Esophagus (tissue), 2 donors: ENCODE results near the gene GZMH. TPM values are rescaled to one million over a fixed set of nuclear protein-coding genes. Genes with fewer than 3 reads are reported as not detected.
"Not testable (repeated sequence)": the region's sequence is repeated elsewhere in the genome, so short reads cannot be mapped to it uniquely, and the experiment has no call there.

Experiments used
- H3K27ac ChIP-seq, 2 donors: one replicate each; pipeline ENCODE4 v1.5.1; 2013; ENCODE audit warnings: low read depth in 2 of 2, mild to moderate bottlenecking in 2 of 2, inconsistent platforms in 1 of 2, low read length in 1 of 2, moderate library complexity in 1 of 2
- H3K27me3 ChIP-seq, 2 donors: one replicate each; pipeline ENCODE4 v1.6.1; 2013; ENCODE audit warnings: low read length in 2 of 2, control low read depth in 1 of 2, mild to moderate bottlenecking in 1 of 2; ENCODE audit not compliant: insufficient read depth in 2 of 2, control insufficient read depth in 1 of 2
- H3K36me3 ChIP-seq, 2 donors: one replicate each; pipeline ENCODE4 v1.6.1; 2013; ENCODE audit warnings: low read length in 1 of 2; ENCODE audit not compliant: control insufficient read depth in 2 of 2, insufficient read depth in 2 of 2
- H3K4me1 ChIP-seq, 2 donors: one replicate each; pipeline ENCODE4 v1.6.1; 2013; ENCODE audit warnings: low read length in 1 of 2; ENCODE audit not compliant: control insufficient read depth in 2 of 2, insufficient read depth in 2 of 2
- H3K4me3 ChIP-seq, 2 donors: one replicate each; pipeline ENCODE4 v1.5.1; 2013; ENCODE audit warnings: low read length in 2 of 2, mild to moderate bottlenecking in 2 of 2, low read depth in 1 of 2, moderate library complexity in 1 of 2
- H3K9me3 ChIP-seq, 2 donors: one replicate each; pipeline ENCODE4 v1.6.1; 2013; ENCODE audit warnings: mild to moderate bottlenecking in 2 of 2, low read depth in 1 of 2, low read length in 1 of 2, moderate library complexity in 1 of 2; ENCODE audit not compliant: control insufficient read depth in 2 of 2, insufficient read depth in 1 of 2
- WGBS, 2 donors: extraction: QIAGEN DNeasy Blood & Tissue Kit; methylation state at CpG; one replicate each; pipeline ENCODE4 v1.1.7; 2013; 5-methylcytosine and 5-hydroxymethylcytosine counted together
- polyA plus RNA-seq, 2 donors: library from polyadenylated mRNA; stranded (reverse); fragments of 200-250 nt; gene quantifications; one replicate each; pipeline ENCODE4 v1.2.3, GENCODE V29; 2013
- donor health status: healthy with polysubstance abuse.
- donor health status: Bipolar disorder and iron deficiency.

The GZMH gene
- polyA plus RNA-seq, 2 donors = 1.2 to 1.9 TPM

DNA sequence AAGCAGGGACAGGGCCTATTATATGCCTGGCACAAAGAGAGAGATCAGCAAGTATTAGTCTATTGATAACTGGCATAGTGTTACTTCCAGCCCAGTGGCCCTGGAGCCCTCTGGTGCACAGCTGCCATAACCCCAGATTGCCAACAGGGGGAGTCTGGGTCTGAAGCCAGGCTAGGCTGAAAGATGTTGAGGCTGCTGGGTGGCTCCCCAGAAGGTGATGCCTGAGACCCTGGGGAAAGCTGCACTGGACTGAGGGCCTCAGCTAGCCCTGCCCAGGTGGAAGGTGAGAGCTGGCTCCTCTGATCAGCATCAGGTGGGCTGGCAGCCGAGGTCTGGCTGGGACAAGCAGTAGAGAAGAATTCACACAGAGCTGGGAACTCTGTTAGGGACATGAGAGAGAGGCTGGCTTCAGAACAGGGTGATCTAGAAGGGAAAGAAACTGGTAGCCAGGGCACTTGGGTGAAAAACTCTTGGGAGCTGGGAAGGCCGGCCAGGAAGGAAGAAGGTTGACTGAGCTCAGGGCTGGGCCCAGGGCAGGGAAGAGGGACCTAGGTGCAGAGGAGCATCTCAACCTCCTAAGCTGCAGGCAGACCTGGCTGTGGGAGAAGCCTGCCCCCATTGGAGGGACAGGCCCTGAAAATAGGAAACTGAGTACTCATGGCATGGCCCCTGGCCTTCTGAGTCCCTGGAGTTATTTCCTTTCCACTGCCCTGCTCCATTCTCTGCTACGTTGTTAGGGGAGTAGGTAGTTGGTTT is 3.9 kb downstream of the GZMH start:
- Histone ChIP-seq H3K27me3 (no peaks in the 10 kb centered on the region), H3K9me3 (peaks cover 1 to 2% of the 10 kb centered on the region in 2 donors), H3K4me1 (no peaks in the 10 kb centered on the region), H3K36me3 (no peaks in the 10 kb centered on the region), H3K4me3 (no peak overlapping the region), H3K27ac (no peak overlapping the region)
- WGBS, 2 donors = 61 to 69% methylated on average over 3 of the region's 3 CpGs

DNA sequence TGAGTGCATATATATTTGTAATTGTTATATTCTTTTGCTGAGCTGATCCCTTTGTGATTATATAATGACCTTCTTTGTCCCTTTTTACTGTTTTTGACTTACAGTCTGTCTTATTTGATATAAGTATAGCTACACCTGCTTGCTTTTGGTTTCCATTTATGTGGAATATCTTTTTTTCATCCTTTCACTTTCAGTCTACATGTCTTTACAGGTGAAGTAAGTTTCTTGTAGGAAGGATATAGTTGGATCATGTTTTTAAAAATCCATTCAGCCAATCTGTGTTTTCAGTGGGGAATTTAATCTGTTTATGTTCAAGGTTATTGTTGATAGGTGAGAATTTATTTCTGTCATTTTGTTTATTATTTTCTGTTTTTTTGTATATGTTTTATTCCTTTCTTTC is 12.1 kb downstream of the GZMH start:
- peaks cover 7 to 13% of the 10 kb centered on the region in 2 donors for H3K9me3 ChIP-seq
- no peaks in the 10 kb centered on the region for H3K36me3 ChIP-seq

DNA sequence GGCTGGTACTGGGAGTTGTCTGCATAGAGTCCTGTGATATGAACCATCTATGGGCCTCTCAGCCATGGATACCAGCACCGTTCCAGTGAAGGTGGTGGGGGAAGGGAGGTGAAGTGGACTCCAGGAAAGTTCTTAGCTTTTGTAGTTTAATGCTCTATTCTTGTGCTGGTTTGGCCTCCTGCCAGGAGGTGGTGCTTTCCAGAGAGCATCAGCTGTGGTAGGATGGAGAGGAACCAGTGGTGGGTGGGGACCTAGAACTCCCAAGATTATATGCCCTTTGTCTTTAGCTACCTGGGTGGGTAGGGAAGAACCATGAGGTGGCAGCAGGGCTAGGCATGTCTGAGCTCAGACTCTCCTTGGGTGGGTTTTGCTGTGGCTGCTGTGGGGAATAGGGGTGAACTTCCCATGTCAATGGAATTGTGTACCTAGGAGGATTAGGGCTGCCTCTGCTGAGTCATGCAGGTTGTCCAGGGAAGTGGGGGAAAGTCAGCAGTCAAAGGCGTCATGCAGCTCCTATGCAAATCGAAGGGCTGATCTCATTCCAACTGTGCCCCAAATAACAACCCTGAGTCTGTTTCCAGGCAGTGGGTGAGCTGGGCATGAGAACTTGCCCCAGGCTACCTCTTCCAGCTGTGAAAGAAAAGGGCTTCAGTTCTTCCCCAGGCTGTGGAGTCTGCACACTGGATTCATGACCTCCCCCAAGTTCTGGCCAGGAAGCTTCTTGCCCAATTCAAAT is 14.2 kb downstream of the GZMH start:
- H3K4me1 ChIP-seq = peaks cover 0 to 3% of the 10 kb centered on the region in 2 donors
- H3K27me3 ChIP-seq = no peaks in the 10 kb centered on the region
- 44 to 66% methylated on average over 3 of the region's 3 CpGs for WGBS, 2 donors
- H3K36me3 ChIP-seq = no peaks in the 10 kb centered on the region
- no peak overlapping the region for H3K4me3 ChIP-seq
- H3K9me3 ChIP-seq = peaks cover 4 to 10% of the 10 kb centered on the region in 2 donors
- H3K27ac ChIP-seq = no peak overlapping the region

More for the DNA sequence above, 12.1 kb downstream of the GZMH start:
- Histone ChIP-seq H3K27me3 (no peaks in the 10 kb centered on the region), H3K4me3 (no peak overlapping the region), H3K27ac (no peak overlapping the region), H3K4me1 (peaks cover 0 to 3% of the 10 kb centered on the region in 2 donors)

DNA sequence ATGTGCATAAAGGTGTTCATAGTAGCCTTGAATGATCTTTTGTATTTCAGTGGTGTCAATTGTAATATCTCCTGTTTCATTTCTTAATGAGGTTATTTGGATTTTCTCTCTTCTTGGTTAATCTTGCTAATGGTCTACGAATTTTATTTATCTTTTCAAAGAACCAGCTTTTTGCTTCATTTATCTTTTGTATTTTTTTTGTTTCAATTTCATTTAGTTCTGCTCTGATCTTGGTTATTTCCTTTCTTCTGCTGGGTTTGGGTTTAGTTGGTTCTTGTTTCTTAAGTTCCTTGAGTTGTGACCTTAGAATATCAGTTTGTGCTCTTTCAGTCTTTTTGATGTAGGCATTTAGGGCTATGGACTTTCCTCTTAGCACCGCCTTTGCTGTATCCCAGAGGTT is 18.5 kb downstream of the GZMH start:
- not testable (repeated sequence) for H3K4me3 ChIP-seq, H3K36me3 ChIP-seq, H3K9me3 ChIP-seq, H3K27me3 ChIP-seq, H3K4me1 ChIP-seq, H3K27ac ChIP-seq
- whole genome bisulfite sequencing, 2 donors = 75 to 80% methylated on average over 2 of the region's 2 CpGs

DNA sequence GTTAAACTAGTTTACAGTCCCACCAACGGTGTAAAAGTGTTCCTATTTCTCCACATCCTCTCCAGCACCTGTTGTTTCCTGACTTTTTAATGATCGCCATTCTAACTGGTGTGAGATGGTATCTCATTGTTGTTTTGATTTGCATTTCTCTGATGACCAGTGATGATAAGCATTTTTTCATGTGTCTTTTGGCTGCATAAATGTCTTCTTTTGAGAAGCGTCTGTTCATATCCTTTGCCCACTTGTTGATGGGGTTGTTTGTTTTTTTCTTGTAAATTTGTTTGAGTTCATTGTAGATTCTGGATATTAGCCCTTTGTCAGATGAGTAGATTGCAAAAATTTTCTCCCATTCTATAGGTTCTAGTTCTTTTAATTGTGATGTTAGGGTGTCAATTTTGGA is 25.1 kb downstream of the GZMH start:
- H3K36me3 ChIP-seq, H3K4me3 ChIP-seq, H3K9me3 ChIP-seq, H3K27ac ChIP-seq, H3K27me3 ChIP-seq, H3K4me1 ChIP-seq: not testable (repeated sequence)
- WGBS, 2 donors = 77 to 83% methylated on average over 2 to 3 of the region's 3 CpGs

DNA sequence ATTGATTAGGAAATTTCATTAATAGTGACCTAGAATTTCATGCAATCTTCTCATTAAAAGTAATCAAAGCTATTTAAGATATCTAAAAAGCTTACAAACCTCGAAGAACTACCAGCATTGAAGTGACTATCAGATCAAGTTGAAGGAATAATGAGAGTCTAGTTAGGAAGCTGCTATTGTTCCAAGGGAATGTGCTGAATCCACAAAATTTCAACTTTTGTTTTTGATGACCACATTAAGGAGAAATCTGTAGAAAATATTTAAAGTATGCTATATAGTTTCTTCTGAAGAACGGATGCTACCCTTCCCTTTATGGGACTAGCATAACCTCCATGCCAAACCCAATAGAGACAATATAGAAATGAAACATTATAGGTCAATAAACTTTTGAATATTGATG is 30.9 kb downstream of the GZMH start:
- no peaks in the 10 kb centered on the region for H3K4me1 ChIP-seq
- H3K27me3 ChIP-seq = no peaks in the 10 kb centered on the region
- no peak overlapping the region for H3K27ac ChIP-seq
- H3K9me3 ChIP-seq = peaks cover 0 to 7% of the 10 kb centered on the region in 2 donors
- H3K36me3 ChIP-seq = no peaks in the 10 kb centered on the region
- 71 to 74% methylated on average over 2 of the region's 2 CpGs for WGBS, 2 donors
- no peak overlapping the region for H3K4me3 ChIP-seq

DNA sequence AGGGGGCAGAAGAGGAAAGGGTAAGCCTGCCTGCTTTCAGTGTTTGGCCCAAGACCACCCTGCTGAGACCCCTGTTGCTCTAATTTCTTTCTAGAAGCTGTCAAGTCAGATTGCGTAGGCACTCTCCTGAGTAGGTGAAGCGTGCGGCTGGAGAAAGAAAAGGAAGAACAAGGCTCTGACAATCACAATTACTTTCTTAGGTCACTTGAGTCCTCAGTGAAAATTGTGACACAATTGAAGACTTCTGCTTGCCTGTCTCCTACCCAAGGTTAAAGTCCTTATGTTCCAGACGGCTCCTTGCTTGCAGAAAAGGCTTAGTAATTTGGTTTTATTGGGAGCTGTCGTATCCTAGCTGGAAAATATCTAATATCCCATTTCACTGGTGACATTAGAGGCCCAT is 32.7 kb downstream of the GZMH start:
- peaks cover 0 to 7% of the 10 kb centered on the region in 2 donors for H3K9me3 ChIP-seq

DNA sequence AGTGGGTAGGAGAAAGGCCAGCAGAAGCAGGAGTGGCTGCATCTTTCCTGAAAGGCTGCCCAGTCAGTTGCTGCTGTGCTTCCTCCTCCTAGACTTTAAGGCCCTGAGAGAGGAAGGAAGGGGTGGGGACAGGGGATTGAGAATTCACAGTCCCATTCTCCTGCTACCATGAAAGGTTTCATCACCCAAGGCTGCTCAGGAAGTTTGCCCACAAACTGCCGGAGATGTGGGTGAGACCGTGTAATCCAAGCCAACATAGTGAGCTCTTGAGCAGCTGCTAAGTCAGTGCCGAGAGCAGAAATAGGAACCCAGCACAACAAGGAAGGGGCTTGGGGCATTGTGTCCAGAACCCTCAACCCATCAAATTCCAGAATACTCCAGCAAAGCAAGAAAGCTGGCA is 33.3 kb downstream of the GZMH start, which contains the start of gene CTSG:
TSS of gene CTSG (minus strand) at position 69 of the 400 bp plus-strand sequence. CDS start at position 42, 27 bp downstream.
- H3K27me3 ChIP-seq = no peaks in the 10 kb centered on the region
- no peak within 1 kb of the TSS for H3K27ac ChIP-seq
- H3K4me3 ChIP-seq = no peak within 1 kb of the TSS
- no peaks in the 10 kb centered on the region for H3K4me1 ChIP-seq
- WGBS, 2 donors = 65 to 77% methylated on average over 3 of the region's 3 CpGs
- no peaks in the 10 kb centered on the region for H3K36me3 ChIP-seq
- H3K9me3 ChIP-seq = peaks cover 0 to 7% of the 10 kb centered on the region in 2 donors

More for the DNA sequence above, 32.7 kb downstream of the GZMH start:
- no peaks in the 10 kb centered on the region for H3K27me3 ChIP-seq
- H3K4me1 ChIP-seq = no peaks in the 10 kb centered on the region
- H3K27ac ChIP-seq = no peak overlapping the region
- no peak overlapping the region for H3K4me3 ChIP-seq
- WGBS, 2 donors = 79 to 84% methylated on average over 5 of the region's 5 CpGs
- no peaks in the 10 kb centered on the region for H3K36me3 ChIP-seq

DNA sequence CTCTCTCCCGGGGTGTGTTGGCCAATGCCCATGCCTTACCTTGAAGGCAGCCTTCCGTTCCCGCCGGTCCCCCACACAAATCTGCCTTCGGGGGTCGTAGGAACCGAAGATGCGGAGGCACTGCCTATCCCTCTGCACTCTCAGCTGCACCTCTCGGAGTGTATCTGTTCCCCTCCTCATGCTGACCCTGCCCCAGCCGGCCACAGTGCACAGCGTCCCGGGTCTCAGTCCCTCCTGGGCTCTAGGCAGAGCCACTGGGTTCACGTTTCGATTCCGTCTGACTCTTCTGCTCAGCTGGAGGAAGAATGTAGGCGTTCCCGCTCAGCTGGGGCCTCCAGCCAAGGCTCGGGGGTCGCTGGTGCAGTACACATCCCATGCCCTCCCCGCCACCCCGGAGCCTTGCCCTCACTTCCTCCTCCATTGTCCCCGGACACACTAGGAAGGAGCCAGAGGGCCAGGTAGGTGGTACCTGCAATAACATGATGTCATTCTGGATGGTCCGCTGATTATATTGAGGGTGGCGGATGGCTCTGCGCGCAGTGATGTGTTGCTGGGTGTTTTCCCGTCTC is 35.2 kb downstream of the GZMH start:
- 81 to 85% methylated on average over 27 of the region's 27 CpGs for WGBS, 2 donors
- no peak overlapping the region for H3K27ac ChIP-seq
- H3K4me3 ChIP-seq = no peak overlapping the region
- no peaks in the 10 kb centered on the region for H3K4me1 ChIP-seq
- no peaks in the 10 kb centered on the region for H3K36me3 ChIP-seq
- H3K27me3 ChIP-seq = no peaks in the 10 kb centered on the region
- H3K9me3 ChIP-seq = peaks cover 0 to 7% of the 10 kb centered on the region in 2 donors
